D341Med (cell line): ENCODE data around the gene KLF7.

Experiments
- DNase-seq: peaks from one replicate; pipeline ENCODE4 v3.0.0; 2012; ENCODE audit warnings: low spot score

The KLF7 gene

GRCh38 chr2:207166349-207167098 lies 776 bp upstream of the KLF7 start:
- DNase-seq: peak; percentile 81

GRCh38 chr2:207166039-207166348 lies 246 bp upstream of the KLF7 start:
- peak; percentile 94 for DNase-seq

- DNase-seq: peak; percentile 43
These were observed 1.5 kb downstream of the KLF7 start for GRCh38 chr2:207164006-207164831.

DNA sequence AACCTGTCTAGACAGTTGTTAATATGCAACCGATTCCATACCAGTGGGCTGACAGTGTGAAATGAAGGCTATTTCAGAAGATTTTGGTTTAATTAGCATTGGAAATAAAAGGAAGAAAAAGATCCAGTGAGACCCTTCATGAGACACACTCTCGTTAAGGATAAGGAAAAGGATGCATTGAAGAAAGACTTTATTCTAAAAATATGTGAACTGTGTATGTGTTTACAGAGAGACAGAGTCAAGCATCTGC lies 2.1 kb downstream of the KLF7 start:
- DNase-seq: no peak

DNA sequence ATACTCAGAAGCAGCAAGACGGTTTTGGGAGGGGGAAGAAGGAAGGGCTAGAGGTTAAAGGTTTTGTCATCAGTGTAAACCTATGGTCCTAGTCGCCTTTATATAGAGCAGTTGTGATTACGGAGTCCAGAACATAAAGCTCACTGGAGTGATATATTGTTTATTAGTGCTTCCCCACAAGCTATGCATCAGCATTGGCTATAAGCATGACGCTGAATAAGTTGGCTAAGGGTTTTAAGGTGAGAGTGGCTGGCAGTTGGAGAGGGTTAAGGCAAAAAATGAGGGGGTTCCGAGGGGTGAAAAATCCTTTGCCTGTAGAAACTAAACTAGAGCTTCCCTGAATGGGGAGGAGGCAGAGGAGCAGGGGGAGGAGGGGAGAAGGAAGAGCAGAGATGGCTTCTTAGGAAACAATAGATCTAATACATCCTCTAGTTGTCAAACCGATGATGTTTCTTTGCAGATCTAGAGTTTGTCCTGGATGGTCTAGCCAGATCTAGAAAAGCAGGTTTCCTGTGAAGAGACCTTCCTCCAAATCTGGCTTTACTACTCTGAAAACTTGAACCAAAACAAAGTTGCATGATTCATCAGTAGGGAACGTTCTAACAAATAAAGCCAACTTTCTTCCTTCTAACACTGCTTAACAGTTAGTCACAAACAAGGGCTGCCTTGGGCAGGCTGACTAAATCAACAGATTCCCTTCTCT lies 2.5 kb downstream of the KLF7 start:
- DNase-seq: no peak

- no peak for DNase-seq
These were observed 3.4 kb downstream of the KLF7 start for GRCh38 chr2:207162316-207162715.

DNA sequence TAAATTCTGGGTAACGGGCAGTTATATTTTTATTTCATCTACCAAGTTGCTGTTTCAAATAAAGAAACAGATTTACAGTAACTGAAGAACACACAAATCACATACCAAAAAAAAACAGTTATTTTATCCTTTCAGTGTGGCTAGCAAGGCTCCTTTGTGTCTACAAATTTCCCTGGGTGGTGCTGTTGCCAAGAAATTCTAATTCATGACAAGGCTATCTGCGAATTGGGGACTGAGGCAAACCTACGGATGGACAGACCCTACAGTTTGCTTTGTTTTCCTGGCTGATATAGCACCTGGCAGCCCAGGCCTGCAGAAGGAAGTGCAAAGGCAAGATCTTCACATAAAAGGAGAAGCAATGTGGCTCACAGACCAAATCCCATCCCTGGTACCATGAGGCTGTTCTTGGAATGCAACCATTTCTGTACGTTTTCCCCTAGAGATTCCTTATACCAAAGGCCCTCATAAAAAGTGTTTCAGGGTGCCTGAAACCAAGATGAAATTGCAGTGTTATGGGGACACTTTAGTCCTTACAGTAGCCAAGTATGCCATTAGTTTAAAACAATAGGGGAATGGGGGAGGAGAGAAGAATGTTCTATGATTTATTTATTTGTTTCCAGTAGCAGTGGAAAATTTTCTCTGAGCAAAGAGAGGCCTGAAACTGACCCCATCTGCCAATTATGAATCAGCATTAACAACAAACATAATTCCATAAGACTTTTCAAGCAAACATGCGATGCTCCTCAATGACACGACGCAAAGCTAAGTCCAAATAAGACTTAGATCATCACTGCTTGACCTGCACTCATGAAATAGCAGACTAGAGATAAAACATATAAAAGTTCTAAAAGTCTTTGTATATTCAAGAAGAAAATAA lies 4.3 kb downstream of the KLF7 start:
- no peak for DNase-seq

DNA sequence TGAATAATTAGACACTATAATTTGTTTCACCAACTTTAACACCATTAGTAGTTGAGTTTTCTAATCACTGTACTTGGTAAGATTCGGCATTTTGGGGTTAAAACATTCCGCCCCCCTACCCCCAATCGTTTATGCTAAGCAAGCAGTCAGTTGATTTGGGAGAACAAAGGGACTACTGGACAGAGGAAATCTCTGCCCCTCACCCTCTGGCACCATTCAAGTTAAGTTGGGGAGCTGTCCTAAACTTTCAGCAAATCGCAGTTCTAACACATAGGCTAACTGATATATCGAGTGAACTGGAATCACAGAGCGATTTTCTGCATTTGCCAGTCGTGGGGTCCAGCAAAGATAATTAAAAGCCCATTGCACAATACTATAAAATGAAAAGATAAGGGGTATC lies 5.6 kb downstream of the KLF7 start:
- no peak for DNase-seq

DNA sequence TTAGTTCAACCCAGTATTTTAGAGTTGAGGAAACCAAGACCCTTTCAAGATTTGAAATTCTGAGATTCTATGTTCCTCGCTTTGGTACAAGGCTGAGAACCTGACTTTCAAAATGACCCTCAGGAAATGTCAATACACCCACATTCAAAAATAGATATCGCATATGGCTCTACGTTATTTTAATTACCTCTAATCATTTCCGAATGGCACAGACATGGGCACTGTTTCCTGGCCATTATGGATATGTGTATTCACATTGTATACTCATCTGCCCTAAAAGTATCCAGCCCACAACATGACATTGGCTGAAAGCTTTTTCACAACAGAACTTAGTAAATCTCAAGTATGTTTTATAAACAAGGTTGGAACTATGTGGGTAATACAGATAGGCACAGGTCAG lies 6.7 kb downstream of the KLF7 start:
- no peak for DNase-seq

GRCh38 chr2:207157731-207158130 lies 8.0 kb downstream of the KLF7 start:
- DNase-seq: no peak

DNA sequence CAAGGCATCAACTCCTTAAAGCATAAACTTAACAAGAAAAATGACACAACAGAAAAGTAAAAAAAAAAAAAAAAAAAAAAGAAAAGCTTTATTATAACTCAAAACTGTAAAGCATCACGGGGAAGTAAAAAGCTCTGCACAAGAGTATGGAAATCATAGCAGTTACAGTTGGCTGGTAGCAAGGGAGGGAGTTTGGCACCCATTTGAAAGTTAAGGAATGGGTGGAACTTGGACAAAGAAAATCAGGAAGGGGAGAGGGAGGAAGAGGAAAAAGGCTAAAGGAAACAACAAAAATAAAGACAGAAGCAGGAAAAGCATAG lies 8.6 kb downstream of the KLF7 start:
- no peak for DNase-seq

GRCh38 chr2:207156451-207157161 lies 9.1 kb downstream of the KLF7 start:
- DNase-seq: no peak

DNA sequence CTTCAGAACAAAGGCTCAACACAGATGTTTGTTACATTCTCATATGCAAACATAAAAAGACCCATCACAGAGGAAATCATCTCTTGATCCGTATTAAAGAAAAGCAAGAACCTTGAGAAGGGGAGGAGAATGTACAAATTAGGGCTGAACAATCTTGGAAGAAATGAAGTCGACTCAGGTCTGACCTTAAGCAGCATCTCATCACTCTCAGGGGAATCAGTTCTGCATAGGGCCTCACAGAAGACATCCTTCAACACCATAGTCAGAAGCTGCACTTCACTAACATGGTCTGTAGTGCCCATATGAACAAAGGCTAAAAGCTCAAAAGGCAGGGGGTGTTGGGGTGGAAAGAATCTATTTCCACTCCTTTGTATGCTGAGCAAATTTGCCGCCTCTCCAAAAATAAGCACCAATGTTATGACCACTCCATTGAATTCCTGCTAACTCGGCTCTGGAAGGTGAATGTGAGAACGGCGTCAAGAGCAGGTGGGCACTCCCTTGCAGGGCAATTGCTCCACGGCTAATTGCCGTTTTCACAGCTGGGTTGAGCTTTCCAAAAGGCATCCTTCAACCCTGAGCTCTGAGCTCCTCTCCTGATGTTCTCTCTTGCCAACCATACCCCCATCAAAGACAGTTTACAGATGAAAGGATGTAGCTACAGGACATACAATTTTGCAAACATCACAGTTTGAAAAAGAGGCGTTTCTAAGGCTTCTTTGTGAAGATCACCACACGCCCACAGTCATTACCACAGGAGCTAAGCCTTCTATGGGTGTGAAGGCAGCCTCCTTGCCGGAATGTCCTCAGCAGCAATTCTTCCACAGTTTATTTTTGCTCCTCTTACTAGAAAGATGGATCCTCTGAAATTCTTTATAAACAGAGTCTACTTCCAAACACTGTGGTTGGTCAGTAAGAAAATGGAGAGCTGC lies 10.0 kb downstream of the KLF7 start:
- DNase-seq: no peak

DNA sequence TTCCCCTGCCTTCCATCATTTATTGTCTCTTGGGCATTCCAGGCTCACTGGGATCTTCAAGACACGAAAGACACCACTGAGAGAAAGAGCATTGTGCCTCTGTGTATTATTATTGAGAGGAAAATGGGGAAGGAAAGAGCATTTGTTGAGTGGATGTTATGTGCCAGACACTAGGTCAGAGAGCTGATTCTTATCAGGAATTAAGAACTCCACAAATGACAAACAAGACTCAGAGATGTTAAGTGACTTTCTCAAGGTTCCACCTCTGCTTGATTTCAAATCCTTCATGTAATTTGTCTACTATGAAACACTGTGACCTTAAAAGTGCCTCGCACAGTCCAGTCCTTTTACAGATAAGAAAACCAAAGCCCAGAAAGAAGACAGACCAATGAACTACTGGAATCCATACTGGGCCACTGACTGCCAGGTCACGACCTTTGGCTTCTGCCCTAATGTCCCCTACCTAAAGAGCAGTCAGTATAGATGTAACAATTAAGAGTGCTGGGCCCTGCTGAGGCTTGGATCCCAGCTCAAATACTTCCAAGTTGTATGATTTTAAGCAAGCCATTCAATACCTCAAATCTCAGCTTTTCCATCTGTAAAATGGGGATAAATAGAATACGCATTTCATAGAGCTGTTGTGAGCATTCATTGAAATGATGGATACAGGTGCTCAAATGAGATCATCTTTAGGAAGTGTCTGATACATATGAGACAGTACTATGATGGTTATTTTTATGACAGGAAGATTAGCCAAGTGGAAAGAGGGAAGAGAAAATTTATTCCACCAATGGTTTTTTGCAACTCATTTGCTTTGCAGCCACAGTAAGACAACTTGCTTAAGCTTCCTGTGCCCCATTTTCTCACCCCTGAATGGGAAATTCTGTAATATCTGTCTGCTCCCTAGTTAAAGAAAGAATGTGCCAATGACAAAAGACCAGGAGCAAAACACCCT lies 10.9 kb downstream of the KLF7 start:
- no peak for DNase-seq

GRCh38 chr2:207153266-207153975 lies 12.3 kb downstream of the KLF7 start:
- no peak for DNase-seq

- no peak for DNase-seq
These were observed 14.7 kb downstream of the KLF7 start for GRCh38 chr2:207151048-207151447.

DNA sequence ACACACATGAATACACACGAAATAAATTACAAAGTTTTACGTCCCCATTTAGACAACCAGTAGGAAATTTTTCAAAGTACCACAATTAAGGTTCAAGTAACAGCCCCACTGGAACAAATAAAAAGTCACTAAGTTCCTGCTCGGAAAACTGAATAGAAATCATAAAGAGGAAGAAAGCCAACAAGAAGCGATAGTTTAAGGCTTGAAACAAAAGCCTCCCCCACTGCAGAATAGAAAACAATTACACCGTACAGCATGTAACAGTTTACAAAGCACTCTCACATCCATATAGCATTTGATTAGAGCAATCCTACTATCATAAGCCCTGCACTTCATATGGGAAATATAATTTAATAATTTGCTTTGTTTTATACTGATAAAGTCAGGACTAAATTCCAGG lies 15.5 kb downstream of the KLF7 start:
- DNase-seq: no peak

DNA sequence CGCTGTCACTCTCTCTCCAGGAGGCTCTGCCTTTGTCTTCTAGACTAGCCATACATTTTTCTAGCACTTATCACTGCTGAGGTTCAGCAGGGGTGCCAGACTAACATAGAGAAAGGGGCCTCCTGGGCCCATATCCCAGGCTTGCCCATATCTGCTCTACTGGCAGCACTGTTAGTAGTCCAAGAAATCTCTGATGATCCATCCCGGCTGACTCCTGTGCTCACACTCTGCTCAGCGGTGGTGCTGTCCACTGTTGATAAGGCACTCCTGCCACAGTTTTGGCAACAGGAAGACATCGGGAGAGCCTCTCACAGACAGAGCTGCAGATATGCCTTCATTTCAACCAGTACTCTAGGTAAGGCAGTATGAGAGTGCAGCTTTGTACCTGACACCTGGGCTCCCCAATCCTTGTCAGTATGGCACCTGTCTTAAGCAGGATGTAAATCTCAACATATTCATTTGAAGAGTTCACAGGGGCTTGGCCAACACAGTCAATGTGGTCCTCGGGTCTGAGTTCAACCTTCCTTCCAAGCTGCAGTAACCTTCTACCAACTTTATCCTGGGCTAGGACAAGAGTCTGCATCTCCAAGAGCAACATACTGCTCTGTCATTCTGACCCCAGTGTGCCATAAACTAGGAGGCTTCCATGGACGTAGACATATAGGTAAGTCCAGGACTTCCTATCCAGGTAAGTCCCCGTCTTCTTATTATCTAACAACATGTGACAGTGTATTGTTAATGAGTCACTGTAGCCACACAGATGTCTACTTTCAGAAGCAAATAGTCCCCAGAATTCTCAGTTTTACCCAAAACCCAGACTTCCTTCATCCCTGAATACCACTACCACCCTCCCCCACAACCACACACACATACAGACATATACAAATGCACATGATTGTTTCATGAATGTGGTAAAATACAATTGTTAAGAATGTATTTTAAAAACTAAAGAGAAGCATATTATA lies 16.2 kb downstream of the KLF7 start:
- no peak for DNase-seq
